GM21390 (cell line): ENCODE results near the gene CD248.

Experiments
- ATAC-seq: cut with Tn5 transposase; IDR thresholded peaks from one replicate; pipeline ENCODE4 v1.9.1; 2021; ENCODE audit not compliant: unreplicated experiment

The CD248 gene

DNA sequence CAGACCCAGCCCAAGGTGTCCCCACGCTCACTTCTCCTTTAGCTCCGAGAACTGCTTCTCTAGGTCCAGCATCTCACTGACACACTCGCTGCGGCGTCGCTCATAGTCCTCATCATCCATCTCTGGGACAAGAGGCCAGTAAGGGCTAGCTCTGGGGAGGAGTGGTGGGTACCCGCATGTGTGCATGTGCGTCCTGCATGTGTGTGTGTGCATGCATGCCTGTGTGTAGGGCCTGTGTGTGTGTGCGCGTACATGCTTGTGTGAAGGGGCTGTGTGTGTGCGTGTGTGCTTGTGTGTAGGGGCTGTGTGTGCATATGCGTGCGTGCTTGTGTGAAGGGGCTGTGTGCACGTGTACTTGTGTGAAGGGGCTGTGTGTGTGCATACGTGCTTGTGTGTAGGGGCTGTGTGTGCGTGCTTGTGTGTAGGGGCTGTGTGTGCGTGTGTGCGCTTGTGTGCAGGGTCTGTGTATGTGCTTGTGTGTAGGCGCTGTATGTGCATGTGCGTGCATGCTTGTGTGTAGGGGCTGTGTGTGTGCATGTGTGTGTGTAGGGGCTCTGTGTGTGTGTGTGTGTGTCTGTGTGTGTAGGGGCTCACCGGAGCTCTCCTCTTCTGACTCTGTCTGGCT lies 24.8 kb upstream of the CD248 start:
- ATAC-seq: no peak

DNA sequence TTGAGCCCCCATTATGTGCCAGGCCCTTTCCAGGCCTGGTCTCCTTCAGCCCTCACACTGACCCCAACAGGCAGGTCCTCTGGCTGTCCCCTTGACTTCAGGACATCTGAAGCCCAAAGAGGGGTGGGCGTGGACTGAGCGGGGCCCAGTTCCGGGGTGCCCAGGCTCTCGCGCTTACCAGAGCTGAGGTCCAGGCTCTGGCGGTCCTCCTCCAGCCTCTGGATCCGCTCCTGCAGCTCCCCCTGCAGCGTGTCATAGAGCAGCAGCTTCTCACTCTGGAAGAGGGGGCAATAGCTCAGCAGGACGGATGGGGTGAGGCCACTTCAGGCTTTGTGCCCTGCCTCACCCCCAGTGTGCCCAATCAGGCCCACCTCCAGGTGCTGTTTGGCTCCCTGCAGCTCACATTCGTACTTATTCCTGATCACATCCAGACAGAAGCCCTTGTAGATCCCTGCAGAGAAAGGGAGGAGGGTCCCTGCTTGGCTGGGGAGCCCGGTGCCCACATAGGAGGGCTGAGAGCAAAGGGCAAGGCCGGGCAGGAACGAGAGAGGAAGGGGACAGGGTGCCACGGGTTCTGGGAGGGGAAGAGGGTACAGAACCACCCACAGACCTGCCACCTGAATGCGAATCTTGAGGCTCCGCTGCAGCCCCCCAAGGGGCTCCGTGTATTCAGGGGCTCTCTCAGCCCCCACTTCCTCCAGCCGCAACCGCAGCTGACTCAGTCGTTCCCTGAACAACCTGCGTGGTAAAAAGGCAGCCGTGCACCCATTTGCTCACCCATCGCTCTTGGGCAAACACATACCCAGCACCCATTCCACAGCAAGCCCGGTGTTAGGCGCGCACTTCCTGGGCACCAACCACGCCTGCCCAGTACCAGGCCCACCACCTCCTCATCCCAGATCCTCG lies 24.0 kb upstream of the CD248 start:
- no peak for ATAC-seq

DNA sequence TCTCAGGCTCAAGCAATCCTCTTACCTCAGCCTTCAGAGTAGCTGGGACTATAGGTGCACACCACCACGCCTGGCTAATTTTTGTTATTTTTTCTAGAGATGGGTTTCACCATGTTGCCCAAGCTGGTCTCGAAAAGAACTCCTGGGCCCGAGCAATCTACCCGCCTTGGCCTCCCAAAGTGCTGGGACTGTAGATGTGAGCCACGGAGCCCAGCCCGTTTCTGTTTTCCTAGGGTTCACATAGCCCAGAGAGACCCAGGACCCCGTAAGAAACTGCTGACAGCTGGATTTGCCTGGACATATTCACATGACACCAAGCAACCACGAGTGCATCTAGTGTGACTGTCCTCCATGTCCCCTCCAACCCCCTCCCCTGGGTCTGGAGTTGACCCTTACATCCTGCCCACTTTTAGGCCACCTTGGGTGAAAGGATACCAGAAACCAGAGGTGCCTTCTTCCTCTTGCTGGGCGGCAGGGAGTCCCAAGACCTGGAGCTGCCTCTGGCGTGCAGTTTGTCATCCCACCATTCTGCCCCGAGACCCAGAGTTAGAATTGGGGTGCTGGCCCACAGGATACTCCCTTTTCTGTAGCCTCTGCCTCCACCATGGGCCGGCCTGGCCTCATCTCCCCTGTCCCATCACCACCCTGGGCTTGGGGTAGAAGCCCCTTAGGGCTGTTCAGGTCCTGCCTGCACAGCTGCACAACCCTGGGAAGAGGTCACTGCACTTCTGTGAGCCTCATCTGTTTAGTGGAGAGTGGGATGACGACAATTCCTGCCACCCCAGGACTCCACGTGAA lies 23.0 kb upstream of the CD248 start:
- no peak for ATAC-seq

DNA sequence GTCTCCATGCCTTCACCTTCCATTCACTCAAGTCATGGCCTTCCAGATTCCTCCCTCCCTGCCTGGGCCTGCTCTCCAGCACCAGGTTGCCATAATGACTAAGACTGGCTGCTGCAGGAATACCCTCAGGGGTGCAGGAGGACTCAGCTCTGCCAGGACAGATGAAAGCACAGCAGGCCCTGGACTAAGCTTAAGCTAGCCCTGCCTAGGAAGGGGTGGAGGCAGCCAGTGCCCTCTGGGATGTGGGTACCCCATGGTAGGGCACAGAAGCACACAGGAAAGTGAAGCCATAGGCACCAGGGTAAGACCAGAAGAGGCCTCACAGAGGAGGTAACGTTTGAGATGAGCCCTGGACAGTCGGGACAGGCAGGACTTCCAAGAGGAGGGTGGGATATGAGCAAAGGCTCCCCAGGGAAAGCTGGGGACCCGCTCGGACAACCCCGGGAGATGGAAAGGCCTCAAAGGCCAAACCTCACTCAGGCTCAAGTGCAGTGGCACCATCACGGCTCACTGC lies 22.4 kb upstream of the CD248 start:
- no peak for ATAC-seq

DNA sequence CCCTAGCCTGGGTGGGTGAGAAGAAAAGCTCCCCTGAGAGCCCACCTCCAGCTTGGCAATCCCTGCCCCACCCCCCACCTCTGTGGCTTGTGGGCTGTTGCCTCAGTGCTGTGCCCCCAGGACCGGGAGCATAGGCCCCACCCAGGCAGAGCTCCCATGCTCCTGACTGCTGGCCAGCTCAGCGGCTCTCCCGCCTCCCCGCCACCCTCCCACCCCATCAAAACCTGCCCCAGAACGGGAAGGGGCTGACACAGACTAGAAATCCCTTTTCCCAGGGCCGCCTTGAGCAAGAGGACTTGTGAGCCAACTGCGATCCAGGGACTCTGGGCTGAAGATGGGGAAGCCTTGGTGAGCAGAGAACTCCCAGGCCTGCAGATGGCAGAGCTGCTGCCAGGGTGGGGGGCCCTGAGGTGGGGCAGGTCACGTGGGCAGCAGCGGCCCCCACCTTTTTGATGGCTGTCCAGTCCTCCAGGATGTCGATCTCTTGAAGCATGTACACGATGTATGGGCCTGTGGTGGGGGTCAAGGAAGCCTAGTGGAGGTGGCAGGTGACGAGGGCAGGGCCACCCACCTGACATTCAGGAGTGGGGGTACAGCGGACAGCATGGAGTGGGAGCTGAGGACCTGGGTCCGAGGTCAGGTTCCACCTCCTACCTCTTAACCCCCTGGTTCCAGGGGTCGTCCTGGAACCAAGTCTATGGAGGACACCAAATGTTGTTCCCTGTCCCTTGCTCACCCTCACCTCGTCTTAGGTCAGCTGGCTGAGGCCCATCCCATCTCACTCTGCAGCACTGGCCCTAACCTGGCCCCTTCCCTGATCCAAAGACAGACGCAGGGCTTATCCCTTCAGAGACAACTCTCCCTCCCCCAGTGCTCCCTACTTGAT lies 21.7 kb upstream of the CD248 start:
- ATAC-seq: no peak

DNA sequence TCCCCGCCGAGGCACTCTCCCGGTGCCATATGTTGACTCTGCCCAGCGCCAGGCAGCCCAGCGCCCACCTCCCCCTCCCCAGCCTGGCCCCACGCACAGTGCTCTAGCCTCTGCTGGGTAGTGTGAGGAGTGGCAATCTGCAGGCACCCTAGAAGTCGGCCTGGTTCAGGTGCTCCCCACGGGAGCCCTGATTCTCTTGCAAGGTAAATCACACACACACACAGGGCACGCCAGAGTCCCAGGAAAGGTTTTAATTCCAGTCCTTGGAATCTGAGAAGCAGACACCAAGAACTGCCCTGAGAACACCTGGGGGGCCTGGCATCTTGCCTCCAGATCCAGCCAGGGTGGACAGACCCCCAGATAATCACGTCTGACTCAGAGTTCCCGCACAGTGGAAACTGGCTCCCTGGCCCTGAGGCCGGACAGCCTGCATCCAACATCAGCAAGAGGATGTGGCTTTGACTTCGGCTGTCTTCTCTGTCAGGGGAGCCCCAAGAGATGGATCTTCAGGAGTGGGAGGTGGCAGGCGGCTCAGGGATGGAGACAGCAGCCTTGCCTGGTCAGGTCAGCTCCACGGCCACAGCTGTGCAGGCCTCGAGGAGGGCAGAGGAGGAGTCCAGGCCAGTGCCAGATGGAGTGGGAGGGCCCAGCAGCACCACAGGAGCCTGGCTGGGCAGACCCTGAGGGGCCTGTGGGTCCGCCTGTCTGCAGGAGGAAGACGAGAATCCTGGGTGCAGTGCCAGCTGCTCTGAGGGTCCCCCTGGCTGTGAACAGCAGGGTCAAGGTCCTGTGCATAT lies 20.5 kb upstream of the CD248 start:
- no peak for ATAC-seq

DNA sequence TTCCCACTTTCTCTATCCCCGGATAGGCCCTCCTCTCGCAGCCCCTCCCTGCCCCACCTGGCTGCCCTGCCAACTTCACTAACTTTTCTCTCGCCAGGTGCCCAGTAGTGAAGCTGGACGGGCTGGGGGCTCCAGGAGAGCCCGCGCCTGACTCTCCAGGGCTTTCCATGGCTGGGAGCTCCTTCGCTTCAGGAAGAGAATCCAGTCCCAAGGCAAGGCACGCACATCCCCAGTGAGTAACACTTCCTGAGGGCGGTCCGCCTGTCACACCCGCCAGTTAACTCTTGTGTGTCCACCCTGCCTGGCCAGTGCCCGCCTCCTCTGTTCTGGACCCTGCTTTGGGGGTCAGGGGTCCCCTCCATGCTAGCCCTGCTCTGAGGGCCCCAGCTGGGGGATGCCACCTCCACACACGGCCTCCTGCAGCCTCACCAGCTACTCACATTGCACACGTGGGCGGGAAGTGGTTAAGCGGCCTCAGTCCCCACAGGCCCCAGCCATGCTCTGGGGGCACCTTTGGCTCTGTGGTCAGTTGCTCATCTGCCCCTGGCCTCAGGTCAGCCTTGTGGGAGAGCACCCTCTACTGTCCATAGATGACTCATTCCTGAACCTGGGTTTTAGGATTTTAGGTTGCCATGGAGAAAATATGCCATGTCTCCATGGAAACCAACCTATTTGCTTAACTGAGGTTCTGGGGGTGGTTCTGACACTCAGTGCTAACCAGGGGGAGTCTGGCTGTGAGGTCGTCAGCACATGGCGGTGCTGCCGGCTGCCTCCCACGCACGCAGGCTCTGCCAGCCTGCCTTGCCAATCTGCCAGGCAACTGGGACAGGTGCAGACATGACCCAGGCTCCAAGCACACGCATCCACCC lies 19.6 kb upstream of the CD248 start, which contains the start of gene RIN1:
Gene RIN1, minus strand, starts transcription at position 201 of the 869 bp plus-strand sequence. Its CDS starts 32 bp downstream, at position 169.
- peak; percentile 62 for ATAC-seq

DNA sequence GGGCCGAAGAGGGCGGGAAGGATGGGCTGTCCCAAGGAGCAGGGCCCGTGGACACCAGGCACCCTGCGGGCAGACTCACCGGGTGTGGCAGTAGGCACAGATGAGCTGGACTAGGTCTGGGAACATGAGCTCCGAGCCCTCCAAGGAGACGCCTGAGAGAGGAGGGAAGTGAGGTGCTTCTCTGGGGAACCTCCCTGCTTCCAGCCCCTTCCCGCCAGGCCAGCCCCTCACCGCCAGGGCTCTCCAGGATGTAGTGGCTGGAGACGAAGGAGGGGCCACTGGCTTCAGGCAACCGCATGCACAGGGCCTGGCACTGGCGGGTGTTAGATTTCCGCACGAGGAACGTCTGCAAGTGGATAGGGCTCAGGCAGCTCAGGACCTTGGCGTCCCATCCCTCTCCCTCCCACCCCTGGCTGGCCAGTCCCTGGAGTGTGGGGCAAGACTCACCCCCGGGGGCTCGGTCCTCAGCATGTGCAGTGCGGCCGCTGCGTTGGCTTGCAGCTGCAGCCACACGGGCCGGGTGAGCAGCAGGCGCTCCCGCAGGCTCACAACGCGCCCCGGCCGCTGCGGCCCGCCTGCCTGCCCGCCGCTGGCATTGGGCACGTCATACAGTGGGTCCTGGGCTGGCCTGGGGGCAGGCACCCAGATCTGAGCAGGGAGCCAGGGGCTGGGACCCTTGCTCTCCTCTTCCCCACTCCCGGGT lies 18.8 kb upstream of the CD248 start:
- no peak for ATAC-seq

DNA sequence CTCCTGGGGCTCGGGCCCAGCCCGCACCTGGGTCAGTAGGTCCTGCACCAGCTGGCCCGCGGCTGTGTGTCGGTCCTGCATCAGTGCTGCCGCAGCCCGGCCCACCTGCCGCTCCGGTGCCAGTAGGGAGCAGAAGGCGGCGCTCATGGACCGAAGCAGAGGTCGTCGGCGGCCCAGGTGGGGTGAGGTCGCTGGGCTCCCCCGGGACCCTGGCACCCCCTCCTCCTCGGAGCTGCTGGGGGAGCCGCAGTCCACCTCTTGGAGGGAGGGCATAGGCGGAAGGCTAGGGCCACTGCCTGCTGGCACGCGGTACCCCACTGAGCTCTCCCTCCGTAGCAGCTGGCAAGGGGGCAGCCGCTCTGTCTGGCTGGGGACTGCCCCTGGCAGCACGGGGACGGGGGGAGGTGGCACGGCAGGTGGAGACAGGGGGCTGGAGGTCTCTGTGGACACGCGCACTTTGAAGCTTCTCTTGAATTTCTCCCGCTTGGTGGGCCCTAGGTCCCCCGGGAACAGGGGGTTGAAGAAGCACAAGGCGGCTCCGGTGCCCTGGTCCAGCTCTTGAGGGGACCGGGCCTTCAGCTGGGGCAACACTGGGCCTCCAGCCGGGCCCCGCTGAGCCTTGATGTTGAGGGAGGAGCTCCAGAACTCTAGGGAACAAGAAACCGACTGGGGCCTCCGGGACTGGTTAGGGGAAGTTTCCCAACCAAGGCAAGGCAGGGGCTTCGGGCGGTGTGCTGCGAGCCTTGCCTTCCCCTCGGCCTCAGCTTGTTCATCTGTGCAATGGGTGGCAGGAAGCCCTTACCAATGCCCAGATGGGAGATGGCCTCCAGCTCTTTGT lies 18.0 kb upstream of the CD248 start:
- no peak for ATAC-seq

DNA sequence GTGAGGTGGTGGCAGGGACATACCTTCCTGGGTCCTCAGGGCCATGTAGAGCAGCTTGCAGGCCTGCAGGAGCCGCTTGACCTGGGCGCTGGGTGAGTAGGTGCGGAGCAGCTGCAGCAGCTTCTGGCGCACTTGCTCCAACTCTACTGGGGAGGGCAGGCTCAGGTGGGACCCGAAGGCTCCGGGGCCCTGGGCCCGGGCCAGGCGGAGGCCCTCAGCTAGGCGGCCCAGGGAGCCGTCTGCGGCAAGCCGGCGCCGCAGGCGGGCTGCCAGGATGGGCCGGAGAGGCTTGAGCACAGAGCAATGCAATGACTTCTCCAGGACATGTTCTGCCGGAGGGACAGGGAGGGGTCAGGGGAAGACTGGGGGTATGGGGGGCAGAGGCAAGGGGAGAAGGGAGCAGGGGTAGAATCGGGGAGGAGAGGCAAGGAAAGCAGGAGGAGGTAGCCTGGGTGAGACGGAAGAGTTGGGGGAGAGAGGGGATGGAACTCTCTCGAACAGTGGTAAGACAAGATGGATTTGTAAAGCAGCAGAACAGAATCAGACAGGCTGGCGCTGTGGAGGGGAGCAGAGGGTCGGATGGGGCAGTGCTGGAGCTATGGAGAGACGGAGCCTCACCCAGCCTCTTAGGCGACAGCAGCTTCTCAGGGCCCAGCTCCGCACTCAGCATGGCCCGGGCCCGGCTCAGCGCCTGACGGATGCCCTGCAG lies 17.2 kb upstream of the CD248 start:
- ATAC-seq: no peak

DNA sequence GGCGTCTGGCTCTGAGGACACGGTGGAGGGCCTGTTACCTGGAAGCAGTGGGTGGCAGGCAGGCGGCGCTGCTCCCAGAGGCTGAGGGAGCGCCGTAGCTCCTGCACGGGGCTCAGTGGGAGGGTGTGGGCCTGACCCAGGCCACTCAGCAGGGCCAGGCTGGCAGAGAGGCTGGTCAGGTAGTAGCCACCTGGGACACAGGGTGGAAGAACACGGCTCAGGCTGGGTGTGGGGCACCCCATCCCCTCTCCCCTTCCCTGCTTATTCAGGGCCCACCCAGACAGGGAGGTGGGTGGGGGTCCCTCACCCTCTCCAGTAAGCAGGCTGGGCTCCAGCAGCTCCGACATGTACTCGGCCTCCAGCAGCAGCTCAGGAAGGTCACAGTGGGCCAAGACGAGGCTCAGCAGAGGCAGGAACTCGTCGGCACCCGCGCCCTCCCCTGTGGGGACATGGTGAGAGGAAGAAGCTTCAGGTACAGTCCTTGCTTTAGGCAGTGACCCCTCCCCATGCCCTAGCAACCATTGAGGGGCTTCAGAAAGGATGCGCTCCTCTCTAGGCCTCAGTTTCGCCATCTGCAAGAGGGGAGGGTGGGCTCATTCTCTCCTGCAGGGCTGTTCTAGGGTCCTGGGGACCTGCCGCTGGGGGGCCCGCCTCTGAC lies 16.5 kb upstream of the CD248 start:
- no peak for ATAC-seq

DNA sequence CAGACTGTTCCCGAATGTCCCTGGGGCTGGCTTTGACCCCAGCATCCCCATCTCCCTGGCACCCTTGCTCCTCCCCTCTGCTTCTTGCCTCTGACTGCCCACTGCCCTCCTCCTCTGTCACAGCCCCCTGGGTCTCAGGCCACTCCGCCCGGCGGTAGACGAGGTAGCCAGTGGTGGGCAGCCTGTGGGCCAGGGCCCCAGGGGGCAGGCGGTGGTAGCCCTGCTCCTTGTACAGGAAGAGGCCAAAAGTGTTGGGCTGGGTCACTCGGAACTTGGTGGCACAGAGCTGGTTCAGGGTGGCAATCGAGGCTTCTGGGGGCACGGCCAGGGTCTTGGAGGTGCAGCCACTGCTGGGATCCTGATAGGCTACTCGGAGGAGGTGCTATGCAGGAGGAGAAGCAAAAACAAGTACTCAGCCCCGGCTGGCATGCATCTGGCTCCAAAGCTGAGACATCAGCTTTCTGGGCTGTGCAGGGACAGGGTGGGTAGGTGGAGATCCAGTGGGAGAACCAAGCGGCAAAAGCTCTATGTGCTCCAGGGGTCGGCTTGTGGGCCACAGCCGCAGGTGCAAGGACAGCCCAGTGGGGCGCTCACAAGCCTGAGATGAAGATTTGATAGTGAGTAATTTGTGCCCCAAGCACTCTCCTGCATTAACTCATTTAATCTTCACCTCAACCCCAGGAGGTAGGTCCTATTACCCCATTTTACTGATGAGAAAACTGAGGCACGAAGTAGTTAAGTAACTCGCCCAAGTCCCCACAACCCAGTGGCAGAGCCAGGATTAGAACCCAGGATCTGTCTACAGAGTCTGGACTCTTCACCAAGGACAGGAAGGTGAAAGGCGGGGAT lies 15.8 kb upstream of the CD248 start:
- no peak for ATAC-seq

DNA sequence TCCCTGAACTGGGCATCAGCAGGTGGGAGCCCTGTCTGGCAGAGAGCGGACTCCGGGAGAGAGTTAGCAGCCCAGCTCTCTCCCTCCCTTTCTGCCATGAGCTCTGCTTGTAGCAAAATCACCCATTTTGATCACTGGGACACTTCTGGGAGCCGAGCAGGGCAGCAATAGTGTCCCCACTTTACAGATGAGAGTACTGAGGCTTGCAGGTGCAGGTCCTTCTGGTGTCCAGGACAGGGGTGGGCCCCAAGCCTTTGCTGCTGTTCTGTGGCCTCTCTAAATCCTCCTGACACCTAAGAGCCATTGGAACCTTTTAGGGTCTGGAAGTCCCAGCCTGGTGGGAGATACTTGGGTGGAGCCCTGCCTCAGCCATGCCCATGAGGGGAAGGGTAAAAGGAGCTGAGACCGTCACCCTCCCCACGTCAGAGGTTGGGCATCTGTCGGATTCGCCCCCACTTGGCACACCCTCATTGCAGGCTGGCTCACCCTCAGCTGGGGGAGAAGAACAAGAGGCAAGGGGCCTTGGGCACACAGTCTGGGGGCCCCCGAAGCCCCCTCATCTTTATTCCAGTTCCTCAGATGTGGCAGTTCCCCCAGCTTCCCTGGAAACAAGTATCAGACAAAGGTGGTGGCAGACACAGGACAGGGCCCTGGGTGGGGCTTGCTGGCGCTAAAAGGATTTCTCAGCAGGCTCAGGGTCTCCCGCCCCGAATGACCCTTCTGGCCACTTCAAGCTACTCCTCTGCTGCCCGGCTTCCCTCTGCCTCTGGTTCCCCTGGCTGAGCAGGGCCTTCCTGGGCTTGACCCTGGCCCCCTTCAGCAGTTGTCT lies 14.9 kb upstream of the CD248 start:
- ATAC-seq: no peak

DNA sequence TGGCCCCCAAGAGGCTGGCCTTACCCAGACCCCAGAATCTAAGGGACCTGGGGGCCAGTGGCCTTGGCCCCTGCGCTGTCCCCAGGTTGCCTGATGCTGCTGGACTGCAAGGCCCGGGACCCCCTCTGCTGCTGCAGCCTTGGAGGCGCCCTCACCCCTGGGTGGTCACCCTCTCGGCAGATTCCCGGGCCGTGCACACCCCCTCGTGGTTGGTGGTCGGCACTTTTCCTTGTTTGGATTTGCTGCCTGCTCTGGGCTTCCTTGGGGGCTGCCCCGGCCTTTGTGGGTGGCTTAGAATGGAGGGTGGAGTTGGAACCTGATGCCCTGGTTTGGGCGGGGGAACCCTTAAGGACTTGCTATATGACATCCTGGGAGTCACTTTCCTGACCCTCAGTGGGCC lies 14.1 kb upstream of the CD248 start:
- no peak for ATAC-seq
